NCI-H1436 (cell line): ENCODE measurements around the gene ROR2.

Experiments
- DNase-seq: peaks from one replicate; lab custom pipeline; 2025; lab: John Stamatoyannopoulos, UW

Gene ROR2

DNA sequence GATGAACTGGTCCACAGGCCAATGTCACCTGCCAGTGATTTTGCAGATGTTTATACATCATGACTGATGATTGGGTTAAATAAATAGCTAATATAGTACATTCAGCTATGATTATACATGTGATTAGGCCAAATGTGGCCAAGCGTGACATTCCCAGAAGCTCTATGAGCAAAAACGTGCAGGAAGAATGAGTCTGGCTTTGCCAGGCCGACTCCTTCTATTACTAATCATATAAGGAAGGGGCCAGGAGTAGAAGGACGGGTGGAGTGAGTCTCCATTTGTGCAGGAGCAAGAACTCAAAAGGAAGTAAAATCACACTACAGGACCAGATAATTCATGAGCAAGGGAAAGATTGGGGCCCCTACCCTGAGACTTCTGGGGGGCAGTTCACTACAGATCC, 178.2 kb downstream of the ROR2 start:
- DNase-seq: no peak

GRCh38 chr9:91771027-91771426, 179.0 kb downstream of the ROR2 start:
- DNase-seq: no peak

GRCh38 chr9:91770229-91770628, 179.8 kb downstream of the ROR2 start:
- no peak for DNase-seq

- DNase-seq: no peak
Observed at GRCh38 chr9:91768977-91769916, 180.8 kb downstream of the ROR2 start.

- no peak for DNase-seq
Observed at GRCh38 chr9:91768507-91768906, 181.5 kb downstream of the ROR2 start.

DNA sequence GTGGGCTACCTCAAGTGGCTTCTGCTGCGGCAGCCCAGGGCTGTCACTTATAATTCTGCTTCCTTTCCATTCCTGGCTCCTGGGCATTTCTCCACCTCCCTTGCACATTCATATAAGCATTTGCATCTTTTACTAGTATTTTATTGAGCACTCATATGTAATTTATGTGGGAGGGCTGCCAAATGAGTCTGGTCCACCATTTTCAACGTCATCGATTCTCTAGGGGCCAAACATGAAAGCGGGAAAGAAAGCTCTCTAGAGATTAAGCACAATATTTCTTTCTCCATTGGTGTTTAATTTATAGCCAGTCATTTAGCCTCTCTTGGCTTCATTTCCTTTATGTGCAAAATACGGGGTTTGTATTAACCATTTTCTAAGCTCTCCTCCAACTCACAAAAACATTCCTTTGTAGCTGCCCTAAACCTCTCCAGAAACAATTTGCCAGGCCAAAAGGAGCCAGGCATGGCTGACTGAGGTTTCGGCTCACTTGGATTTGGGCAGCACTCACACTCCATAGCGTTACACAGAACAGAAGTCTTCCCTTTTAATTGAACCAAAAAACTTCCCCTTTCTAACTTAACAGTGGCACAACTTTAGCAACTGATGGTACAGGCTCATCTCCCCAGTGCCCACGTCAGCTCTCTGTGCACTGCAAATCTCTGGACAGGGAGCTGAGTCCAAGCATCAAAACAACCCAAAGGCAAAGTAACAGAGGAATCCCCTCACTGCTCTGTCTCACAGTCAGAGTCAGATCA, 183.5 kb downstream of the ROR2 start:
- DNase-seq: peak; percentile 44

- no peak for DNase-seq
Observed at GRCh38 chr9:91765296-91765695, 184.7 kb downstream of the ROR2 start.

GRCh38 chr9:91764661-91765060, 185.4 kb downstream of the ROR2 start:
- no peak for DNase-seq

- DNase-seq: no peak
Observed at GRCh38 chr9:91761362-91761761, 188.7 kb downstream of the ROR2 start.

DNA sequence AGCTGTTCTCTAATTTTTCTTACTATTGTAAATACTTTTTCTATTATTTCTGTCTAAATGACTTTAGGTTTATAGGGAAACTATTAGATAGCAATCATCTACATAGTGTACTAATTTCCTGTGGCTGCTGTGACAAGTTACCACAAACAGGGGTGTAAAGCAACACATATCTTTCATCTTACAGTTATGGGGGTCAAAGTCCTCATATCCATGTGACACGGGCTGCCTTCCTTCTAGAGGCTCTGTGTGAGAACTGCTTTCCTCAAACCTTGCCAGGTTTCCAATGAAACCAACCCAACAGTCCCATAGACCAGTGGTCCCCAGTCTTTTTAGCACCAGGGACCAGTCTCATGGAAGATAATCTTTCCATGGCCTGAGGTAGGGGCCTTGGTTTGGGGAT, 189.1 kb downstream of the ROR2 start:
- no peak for DNase-seq

DNA sequence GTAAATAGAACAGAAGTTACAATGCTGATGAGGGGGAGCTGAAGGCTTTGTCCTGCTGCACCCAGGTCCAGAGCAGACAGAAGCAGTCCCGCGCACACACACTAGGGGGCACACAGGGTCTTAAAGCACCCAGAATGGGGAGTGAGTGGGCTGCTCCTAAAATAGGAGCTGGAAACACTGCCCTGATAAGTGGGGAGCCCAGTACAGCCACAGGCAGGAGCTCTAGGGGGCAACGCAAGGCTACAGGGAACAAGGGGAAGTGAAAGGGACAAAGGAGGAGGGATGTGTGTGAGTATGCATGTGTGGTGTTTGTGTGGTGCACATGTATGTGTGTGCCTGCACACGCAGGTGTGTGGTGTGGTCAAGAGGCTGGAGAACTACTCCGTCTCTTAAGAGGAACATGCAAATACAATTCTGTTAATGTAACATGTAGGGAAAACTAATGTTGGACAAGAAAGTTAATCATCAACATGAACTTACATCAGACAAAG, 191.5 kb downstream of the ROR2 start:
- DNase-seq: no peak

- no peak for DNase-seq
Observed at GRCh38 chr9:91757782-91758181, 192.2 kb downstream of the ROR2 start.

DNA sequence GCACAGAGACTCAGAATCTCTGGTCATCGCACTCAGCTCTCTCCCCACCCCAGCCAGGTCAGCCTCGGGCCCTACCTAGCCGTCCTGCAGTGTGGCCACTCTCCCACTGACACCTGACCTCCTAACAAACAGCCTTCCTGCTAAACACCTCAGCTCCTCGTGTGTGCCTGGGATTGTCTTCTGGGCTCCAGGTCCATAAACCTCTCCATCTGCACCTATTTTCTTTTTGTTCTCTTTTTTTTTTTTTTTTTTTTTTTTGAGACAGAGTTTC, 193.6 kb downstream of the ROR2 start:
- no peak for DNase-seq

GRCh38 chr9:91755761-91756509, 194.1 kb downstream of the ROR2 start:
- no peak for DNase-seq

DNA sequence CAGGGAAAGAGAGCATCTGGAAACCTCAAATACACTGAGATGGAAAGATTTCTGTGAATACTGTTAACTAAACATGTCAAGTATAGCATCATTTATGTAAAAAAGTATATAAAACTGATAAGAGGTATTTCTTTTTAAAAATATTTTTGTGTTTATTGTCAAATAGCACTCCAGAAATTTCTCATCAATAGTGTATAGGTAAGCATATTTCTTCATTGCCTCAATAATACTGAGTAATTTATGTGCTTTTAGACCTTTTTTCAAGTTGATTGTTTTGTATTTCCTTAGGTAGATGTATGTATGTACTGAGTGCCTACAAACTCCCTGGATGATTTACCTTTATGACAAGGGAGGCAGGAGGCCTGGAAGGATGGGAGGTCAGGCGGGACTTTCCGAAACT, 196.3 kb downstream of the ROR2 start:
- no peak for DNase-seq

DNA sequence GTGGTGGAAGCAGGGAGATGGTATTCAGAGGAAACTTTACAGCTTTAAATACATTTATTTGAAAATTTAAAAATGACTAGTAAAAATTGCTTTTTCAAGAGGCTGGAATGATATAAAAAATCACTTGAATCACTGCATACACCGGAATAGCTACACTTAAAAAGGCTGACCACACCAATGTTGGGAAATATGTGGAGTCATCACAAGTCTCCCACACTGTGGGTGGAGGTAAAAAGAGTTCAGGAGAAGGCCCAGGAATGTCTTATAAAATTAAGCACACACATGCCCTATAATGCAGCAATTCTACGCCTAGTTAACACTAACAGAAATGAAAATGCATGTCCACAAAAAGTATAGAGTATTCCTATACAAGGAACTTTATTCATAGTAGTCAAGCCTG, 198.1 kb downstream of the ROR2 start:
- no peak for DNase-seq

DNA sequence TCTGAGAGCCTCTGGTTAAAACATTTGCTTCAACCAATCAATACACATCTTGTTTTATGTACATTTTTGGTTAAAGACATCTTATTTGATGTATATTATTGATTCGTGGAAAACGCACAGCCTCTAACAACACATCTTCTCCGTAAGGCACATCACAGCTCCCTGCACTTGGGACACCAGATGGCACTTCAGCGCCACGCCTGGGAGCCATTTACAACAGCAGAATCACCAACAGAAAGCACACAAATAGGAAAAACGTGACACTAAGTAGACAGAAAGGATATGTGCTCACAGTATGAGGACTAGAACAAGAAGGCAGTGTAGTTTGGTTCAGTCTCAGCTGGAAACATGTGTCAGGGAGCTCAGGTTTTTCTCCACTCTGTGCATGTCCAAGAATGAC, 199.7 kb downstream of the ROR2 start:
- DNase-seq: no peak

- no peak for DNase-seq
Observed at GRCh38 chr9:91746904-91747303, 203.1 kb downstream of the ROR2 start.

- no peak for DNase-seq
Observed at GRCh38 chr9:91746357-91746756, 203.7 kb downstream of the ROR2 start.

- DNase-seq: no peak
Observed at GRCh38 chr9:91744114-91744513, 205.9 kb downstream of the ROR2 start.

GRCh38 chr9:91741522-91741921, 208.5 kb downstream of the ROR2 start:
- DNase-seq: no peak

DNA sequence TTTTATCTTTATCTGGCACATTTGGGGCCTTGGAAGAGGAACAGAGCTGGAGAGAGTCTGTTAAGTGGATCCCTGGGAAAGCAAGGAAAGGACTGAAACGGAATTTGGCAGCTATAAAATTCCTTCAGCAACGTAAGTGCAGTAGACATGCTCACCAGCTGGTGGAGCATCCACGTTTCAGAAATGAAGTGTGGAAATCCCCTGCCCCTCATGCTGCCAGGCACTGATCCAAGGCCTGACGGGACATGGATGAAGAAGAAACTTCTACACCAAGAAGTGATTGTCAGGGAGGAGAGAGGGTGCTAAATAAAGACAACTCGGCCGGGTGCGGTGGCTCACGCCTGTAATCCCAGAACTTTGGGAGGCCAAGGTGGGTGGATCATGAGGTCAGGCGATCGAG, 209.3 kb downstream of the ROR2 start:
- DNase-seq: no peak
